ENCODE results near the gene AMPH.

Gene AMPH

GRCh38 chr7:38461887-38462286 lies 169.3 kb downstream of the AMPH start:
- DNase-seq = no peak

- DNase-seq = no peak
Observed at GRCh38 chr7:38453826-38454225, 177.3 kb downstream of the AMPH start.

GRCh38 chr7:38453168-38453567 lies 178.0 kb downstream of the AMPH start:
- no peak for DNase-seq

- DNase-seq = no peak
Observed at GRCh38 chr7:38452681-38453108, 178.5 kb downstream of the AMPH start.

GRCh38 chr7:38451840-38452239 lies 179.3 kb downstream of the AMPH start:
- peak; percentile 6 for DNase-seq

- DNase-seq = no peak
Observed at GRCh38 chr7:38448584-38449234, 182.5 kb downstream of the AMPH start.

GRCh38 chr7:38448054-38448453 lies 183.1 kb downstream of the AMPH start:
- no peak for DNase-seq

GRCh38 chr7:38438970-38439369 lies 192.2 kb downstream of the AMPH start:
- peak; percentile 7 for DNase-seq

- DNase-seq = no peak
Observed at GRCh38 chr7:38432671-38433070, 198.5 kb downstream of the AMPH start.

- no peak for DNase-seq
Observed at GRCh38 chr7:38432080-38432479, 199.1 kb downstream of the AMPH start.

GRCh38 chr7:38429057-38429456 lies 202.1 kb downstream of the AMPH start:
- DNase-seq = no peak

- no peak for DNase-seq
Observed at GRCh38 chr7:38428041-38428440, 203.1 kb downstream of the AMPH start.

- DNase-seq = no peak
Observed at GRCh38 chr7:38427279-38427955, 203.8 kb downstream of the AMPH start.

GRCh38 chr7:38425509-38425908 lies 205.7 kb downstream of the AMPH start:
- peak; percentile 4 for DNase-seq

- DNase-seq = no peak
Observed at GRCh38 chr7:38424750-38425463, 206.3 kb downstream of the AMPH start.

GRCh38 chr7:38413784-38414183 lies 217.4 kb downstream of the AMPH start:
- DNase-seq = no peak

GRCh38 chr7:38411404-38411803 lies 219.8 kb downstream of the AMPH start:
- peak; percentile 6 for DNase-seq

GRCh38 chr7:38410056-38410455 lies 221.1 kb downstream of the AMPH start:
- DNase-seq = no peak

- DNase-seq = no peak
Observed at GRCh38 chr7:38409531-38409930, 221.6 kb downstream of the AMPH start.

- DNase-seq = peak; percentile 46
Observed at GRCh38 chr7:38398725-38399321, 232.3 kb downstream of the AMPH start.

GRCh38 chr7:38396852-38397251 lies 234.3 kb downstream of the AMPH start:
- no peak for DNase-seq

GRCh38 chr7:38395921-38396552 lies 235.1 kb downstream of the AMPH start:
- peak; percentile 45 for DNase-seq

GRCh38 chr7:38394660-38395059 lies 236.5 kb downstream of the AMPH start:
- peak; percentile 81 for DNase-seq

All from inflammatory macrophage treated with lipopolysaccharide for 4 hours (primary cell).